GM23248 (cell line): ENCODE results near the gene CHST11. TPM values are rescaled to one million over a fixed set of nuclear protein-coding genes. Genes with fewer than 3 reads are reported as not detected.

Experiments
- DNase-seq: peaks from one replicate; pipeline ENCODE4 v3.0.0-alpha.2; 2015
- H2AFZ ChIP-seq: fragments of 200-600 bp; sonication (generic); 2 replicates; pipeline ENCODE4 v1.6.1; 2016; ENCODE audit warnings: antibody characterized with exemption
- H3F3A ChIP-seq: fragments of 200-600 bp; sonication (generic); 2 replicates; pipeline ENCODE4 v1.6.1; 2016; ENCODE audit warnings: mild to moderate bottlenecking, antibody characterized with exemption, mixed run types; ENCODE audit not compliant: insufficient read depth
- H3K27ac ChIP-seq: fragments of 200-600 bp; sonication (generic); 2 replicates; pipeline ENCODE4 v1.5.1; 2016; ENCODE audit warnings: mild to moderate bottlenecking
- H3K27me3 ChIP-seq: fragments of 200-600 bp; sonication (generic); replicated peaks from 2 replicates; pipeline ENCODE4 v1.6.1; 2016; ENCODE audit warnings: mild to moderate bottlenecking; ENCODE audit not compliant: insufficient read depth
- H3K36me3 ChIP-seq: fragments of 200-600 bp; sonication (generic); 2 replicates; pipeline ENCODE4 v1.6.1; 2016; ENCODE audit warnings: low read depth, mild to moderate bottlenecking
- H3K4me1 ChIP-seq: fragments of 200-600 bp; sonication (generic); 2 replicates; pipeline ENCODE4 v1.6.1; 2016; ENCODE audit warnings: mild to moderate bottlenecking; ENCODE audit not compliant: insufficient read depth
- H3K4me2 ChIP-seq: fragments of 200-600 bp; sonication (generic); one replicate; pipeline ENCODE4 v1.6.1; 2016; ENCODE audit warnings: mild to moderate bottlenecking; ENCODE audit not compliant: unreplicated experiment
- H3K4me3 ChIP-seq: fragments of 200-600 bp; sonication (generic); 2 replicates; pipeline ENCODE4 v1.5.1; 2016; ENCODE audit warnings: mild to moderate bottlenecking
- H3K79me2 ChIP-seq: fragments of 200-600 bp; sonication (generic); 2 replicates; pipeline ENCODE4 v1.6.1; 2016; ENCODE audit warnings: mild to moderate bottlenecking; ENCODE audit not compliant: insufficient read depth
- H3K9ac ChIP-seq: fragments of 200-600 bp; sonication (generic); 2 replicates; pipeline ENCODE4 v1.6.1; 2016; ENCODE audit warnings: mild to moderate bottlenecking
- H3K9me2 ChIP-seq: fragments of 200-600 bp; sonication (generic); 2 replicates; pipeline ENCODE4 v1.6.1; 2016; ENCODE audit warnings: mixed run types, mild to moderate bottlenecking, moderate library complexity; ENCODE audit not compliant: insufficient read depth
- H3K9me3 ChIP-seq: fragments of 200-600 bp; sonication (generic); one replicate; pipeline ENCODE4 v1.6.1; 2017; ENCODE audit warnings: low read depth
- H4K20me1 ChIP-seq: fragments of 200-600 bp; sonication (generic); 2 replicates; pipeline ENCODE4 v1.6.0; 2016; ENCODE audit not compliant: insufficient read depth
- EZH2 ChIP-seq: fragments of 200-600 bp; sonication (generic); IDR thresholded peaks from 2 replicates; pipeline ENCODE4 v1.6.1; 2018; ENCODE audit warnings: antibody characterized with exemption, mild to moderate bottlenecking; ENCODE audit not compliant: insufficient read depth, poor library complexity, severe bottlenecking
- EZH2phosphoT487 ChIP-seq: fragments of 200-600 bp; sonication (generic); IDR thresholded peaks from 2 replicates; pipeline ENCODE4 v1.6.1; 2018; ENCODE audit warnings: antibody characterized with exemption, moderate library complexity, mild to moderate bottlenecking, low read depth; ENCODE audit not compliant: insufficient read depth
- WGBS, 2 experiments: methylation state at CpG; one replicate each; pipeline ENCODE4 v1.1.6; 2015 to 2017; ENCODE audit warnings: low lambda C conversion rate in 2 of 2, low coverage in 1 of 2; ENCODE audit errors: missing lambda C conversion rate in 2 of 2; 5-methylcytosine and 5-hydroxymethylcytosine counted together
- in situ Hi-C: fragments of 300-500 bp; cut with MboI; formaldehyde crosslinking; loops from 2 replicates; pipeline ENCODE4 v1.15.0; 2020
- microRNA-seq: library from miRNA; unstranded; fragments of <30 nt; microRNA quantifications from one replicate; pipeline ENCODE4, GENCODE V29; 2016; ENCODE audit warnings: borderline number of aligned reads
- polyA plus RNA-seq: library from polyadenylated mRNA; unstranded; fragments of >200 nt; fragmentation: Nextera tagmentation; extraction: Ambion mirVana; gene quantifications from 2 replicates; pipeline ENCODE4 v1.2.1, GENCODE V29; 2016
- small RNA-seq: library from RNA; depleted of rRNA; stranded (forward); fragments of <200 nt; gene quantifications from one replicate; pipeline ENCODE3, GENCODE V24; 2014; ENCODE audit warnings: low read depth, low replicate concordance
- total RNA-seq: library from RNA; depleted of rRNA; stranded (reverse); fragments of >200 nt; shearing (Covaris generic); gene quantifications from 2 replicates; pipeline ENCODE4 v1.2.3, GENCODE V29; 2014; rRNA removed

Gene CHST11
- total and polyA plus RNA-seq, 2 experiments from 2014 or later = 3.7 to 5.4 TPM

GRCh38 chr12:104809706-104810385, 353.1 kb downstream of the CHST11 start:
- TF ChIP-seq EZH2 (no peak), EZH2phosphoT487 (no peak)
- H3K4me3 ChIP-seq = no peak overlapping the region
- H4K20me1 ChIP-seq = no peaks in the 10 kb centered on the region
- no peak for DNase-seq
- no peak overlapping the region for H3K9ac ChIP-seq
- H3K9me3 ChIP-seq = no peaks in the 10 kb centered on the region
- no peaks in the 10 kb centered on the region for H3K9me2 ChIP-seq
- H3K4me1 ChIP-seq = peaks cover 10% of the 10 kb centered on the region
- no peaks in the 10 kb centered on the region for H3K27me3 ChIP-seq
- no peaks in the 10 kb centered on the region for H3K36me3 ChIP-seq
- no peak overlapping the region for H3K27ac ChIP-seq
- H3K79me2 ChIP-seq = no peaks in the 10 kb centered on the region
- WGBS, 2 experiments = 77% methylated on average over 4 of the region's 4 CpGs
- no peak overlapping the region for H3K4me2 ChIP-seq
- in situ Hi-C loops = no loop called here
- peaks cover 8% of the 10 kb centered on the region for H3F3A ChIP-seq
- no peak overlapping the region for H2AFZ ChIP-seq

Small RNA genes within 50 kb of the gene (microRNA-seq; reads per million reads assigned to microRNA genes)
- not detected for gene MIR3922

Small RNA genes within 50 kb of the gene (small RNA-seq; reads per million reads assigned to genes)
- gene MIR3922 = not detected

Other genes starting within 250 kb of the CHST11 start
- 464 and 477 TPM in 2 replicates for gene TXNRD1, start 241.2 kb upstream of the CHST11 start, total RNA-seq
- gene TXNRD1, start 241.2 kb upstream of the CHST11 start, polyA plus RNA-seq = 255 and 258 TPM in 2 replicates
- gene EID3, start 153.2 kb upstream of the CHST11 start, total RNA-seq = 6.9 and 9.0 TPM in 2 replicates
- gene EID3, start 153.2 kb upstream of the CHST11 start, polyA plus RNA-seq = 5.3 and 5.7 TPM in 2 replicates